H1 (cell line): ENCODE measurements around the gene NDUFAB1. TPM values are rescaled to one million over a fixed set of nuclear protein-coding genes. Genes with fewer than 3 reads are reported as not detected.

ENCODE experiments used
- CTCF ChIA-PET: fragments of 300-600 bp; sonication (Branson Sonifier 250); formaldehyde crosslinking; loops from one replicate; lab custom pipeline; 2021; ENCODE audit not compliant: partially characterized antibody; lab: Charles Lee
- POLR2A ChIA-PET: fragments of 300-600 bp; sonication (Branson Sonifier 250); formaldehyde crosslinking; loops from one replicate; lab custom pipeline; 2021; ENCODE audit warnings: inconsistent platforms; ENCODE audit not compliant: partially characterized antibody; lab: Charles Lee
- DNase-seq, 2 experiments: peaks; one replicate each; pipeline versions ENCODE4 v3.0.0 to v3.0.0-alpha.2; 2010 to 2022; ENCODE audit warnings: low spot score in 2 of 2, low read depth in 1 of 2, mixed read lengths in 1 of 2
- FAIRE-seq: peaks from 2 replicates; lab custom pipeline; 2011; peaks lifted over from hg19 to GRCh38; lab: Jason Lieb, UNC
- H2AFZ ChIP-seq: 2 replicates; pipeline ENCODE4 v1.8.1; 2012; ENCODE audit warnings: low read length, inconsistent platforms
- H2AK5ac ChIP-seq: 2 replicates; pipeline ENCODE4 v1.6.1; 2013; ENCODE audit warnings: low read depth, low read length
- H2BK120ac ChIP-seq: replicated peaks from 2 replicates; pipeline ENCODE3; 2013; ENCODE audit warnings: low read depth, low read length, inconsistent platforms
- H2BK12ac ChIP-seq: 2 replicates; pipeline ENCODE4 v1.6.1; 2013; ENCODE audit warnings: low read depth, low read length
- H2BK15ac ChIP-seq: 2 replicates; pipeline ENCODE4 v1.6.1; 2013; ENCODE audit warnings: low read length
- H2BK20ac ChIP-seq: 2 replicates; pipeline ENCODE4 v1.6.1; 2013; ENCODE audit warnings: low read length
- H2BK5ac ChIP-seq: 2 replicates; pipeline ENCODE4 v1.6.1; 2013; ENCODE audit warnings: low read depth, low read length
- H3K14ac ChIP-seq: 2 replicates; pipeline ENCODE4 v1.6.1; 2013; ENCODE audit warnings: inconsistent platforms; ENCODE audit not compliant: insufficient read length
- H3K18ac ChIP-seq: 2 replicates; pipeline ENCODE4 v1.6.1; 2013; ENCODE audit warnings: low read length; ENCODE audit errors: extremely low read depth
- H3K23ac ChIP-seq: 2 replicates; pipeline ENCODE4 v1.6.1; 2013; ENCODE audit warnings: inconsistent platforms; ENCODE audit not compliant: insufficient read length
- H3K23me2 ChIP-seq: 2 replicates; pipeline ENCODE4 v1.6.1; 2013; ENCODE audit warnings: low read depth, low read length
- H3K27ac ChIP-seq: 2 replicates; pipeline ENCODE4 v1.6.1; 2011; ENCODE audit warnings: low read depth, low read length, inconsistent platforms
- H3K27me3 ChIP-seq, 4 experiments: replicated peaks in 1 of 4; 1 replicate in 1 of 4; 2 replicates in 3 of 4; pipeline versions ENCODE4 v1.6.1 to v1.8.1; 2011 to 2013; ENCODE audit warnings: low read length in 3 of 4, mild to moderate bottlenecking in 3 of 4, inconsistent platforms in 2 of 4, mixed read lengths in 2 of 4, moderate library complexity in 1 of 4; ENCODE audit not compliant: control insufficient read depth in 3 of 4, insufficient read depth in 3 of 4; ENCODE audit errors: extremely low read depth in 1 of 4
- H3K36me3 ChIP-seq, 4 experiments: 2 replicates each; pipeline versions ENCODE4 v1.6.1 to v1.8.1; 2011 to 2013; ENCODE audit warnings: mild to moderate bottlenecking in 4 of 4, low read length in 3 of 4, moderate library complexity in 2 of 4, control low read depth in 1 of 4, inconsistent platforms in 1 of 4; ENCODE audit not compliant: insufficient read depth in 4 of 4, control insufficient read depth in 2 of 4
- H3K4ac ChIP-seq: replicated peaks from 2 replicates; pipeline ENCODE3; 2013; ENCODE audit warnings: low read length, low read depth, mixed read lengths, inconsistent platforms; ENCODE audit not compliant: insufficient read length
- H3K4me1 ChIP-seq, 4 experiments: replicated peaks in 1 of 4; 1 replicate in 1 of 4; 2 replicates in 3 of 4; pipeline versions ENCODE4 v1.6.1 to v1.8.1; 2011 to 2013; ENCODE audit warnings: low read length in 3 of 4, inconsistent platforms in 2 of 4, mixed read lengths in 1 of 4; ENCODE audit not compliant: insufficient read depth in 4 of 4, control insufficient read depth in 3 of 4
- H3K4me2 ChIP-seq, 2 experiments: 2 replicates each; pipeline versions ENCODE4 v1.6.1 to v1.8.1; 2011 to 2013; ENCODE audit warnings: low read depth in 2 of 2, low read length in 2 of 2, control low read depth in 1 of 2, inconsistent platforms in 1 of 2, mild to moderate bottlenecking in 1 of 2; ENCODE audit not compliant: insufficient read depth in 1 of 2
- H3K4me3 ChIP-seq, 4 experiments: fragments of 200-600, 300-600 bp in 1 of 4; sonication (generic), shearing (Covaris generic), sonication (Bioruptor Twin) in 1 of 4; 2 replicates each; pipeline versions ENCODE4 v1.5.1 to v1.8.1; 2011 to 2016; ENCODE audit warnings: low read length in 4 of 4, low read depth in 3 of 4, control low read depth in 2 of 4, inconsistent platforms in 2 of 4, mild to moderate bottlenecking in 2 of 4, mixed read lengths in 1 of 4, moderate library complexity in 1 of 4; ENCODE audit not compliant: insufficient read depth in 2 of 4; ENCODE audit errors: extremely low read depth in 1 of 4
- H3K56ac ChIP-seq: replicated peaks from 2 replicates; pipeline ENCODE3; 2013; ENCODE audit warnings: low read depth, mild to moderate bottlenecking, mixed read lengths, low read length, inconsistent platforms; ENCODE audit not compliant: insufficient read length
- H3K79me1 ChIP-seq: 2 replicates; pipeline ENCODE4 v1.6.1; 2013; ENCODE audit warnings: low read depth, low read length, control low read depth
- H3K79me2 ChIP-seq, 2 experiments: 2 replicates each; pipeline versions ENCODE4 v1.6.1 to v1.8.1; 2012 to 2013; ENCODE audit warnings: low read length in 2 of 2, mild to moderate bottlenecking in 2 of 2, inconsistent platforms in 1 of 2; ENCODE audit not compliant: insufficient read depth in 2 of 2, control insufficient read depth in 1 of 2
- H3K9ac ChIP-seq, 4 experiments: replicated peaks in 1 of 4; 1 replicate in 1 of 4; 2 replicates in 3 of 4; pipeline versions ENCODE4 v1.6.1 to v1.8.1; 2011 to 2013; ENCODE audit warnings: low read depth in 3 of 4, low read length in 3 of 4, control low read depth in 2 of 4, mild to moderate bottlenecking in 2 of 4, moderate library complexity in 2 of 4, inconsistent platforms in 1 of 4; ENCODE audit errors: extremely low read depth in 1 of 4
- H3K9me3 ChIP-seq, 2 experiments: 2 replicates each; pipeline versions ENCODE4 v1.6.1 to v1.8.1; 2012 to 2013; ENCODE audit warnings: mild to moderate bottlenecking in 2 of 2, moderate library complexity in 2 of 2, control low read depth in 1 of 2, inconsistent platforms in 1 of 2, low read depth in 1 of 2, low read length in 1 of 2, mixed read lengths in 1 of 2; ENCODE audit not compliant: insufficient read depth in 2 of 2
- H4K20me1 ChIP-seq, 2 experiments: replicated peaks in 1 of 2; 2 replicates each; pipeline versions ENCODE3 to v1.8.1; 2011 to 2013; ENCODE audit warnings: inconsistent platforms in 2 of 2, low read length in 2 of 2, mild to moderate bottlenecking in 1 of 2; ENCODE audit not compliant: insufficient read depth in 2 of 2, control insufficient read depth in 1 of 2
- H4K5ac ChIP-seq: 2 replicates; pipeline ENCODE4 v1.6.1; 2013; ENCODE audit warnings: low read length, low read depth, mixed read lengths, inconsistent platforms; ENCODE audit not compliant: insufficient read length
- H4K8ac ChIP-seq: 2 replicates; pipeline ENCODE4 v1.8.0; 2013; ENCODE audit warnings: mild to moderate bottlenecking, moderate library complexity, low read length, inconsistent platforms; ENCODE audit not compliant: insufficient read depth; ENCODE audit errors: extremely low read depth
- H4K91ac ChIP-seq: replicated peaks from 2 replicates; pipeline ENCODE3; 2013; ENCODE audit warnings: low read length, mixed read lengths, inconsistent platforms; ENCODE audit not compliant: insufficient read length
- MAFK ChIP-seq: IDR thresholded peaks from 2 replicates; pipeline ENCODE4 v1.6.1; 2012; ENCODE audit warnings: low read depth, mild to moderate bottlenecking, improper control_type of control experiment, low read length
- POU5F1 ChIP-seq: IDR thresholded peaks from 2 replicates; pipeline ENCODE4 v1.6.1; 2011; ENCODE audit warnings: low read depth, mild to moderate bottlenecking, low read length, moderate library complexity
- WGBS, 2 experiments: shearing (Covaris generic) in 1 of 2; methylation state at CpG; one replicate each; pipeline versions ENCODE4 v1.1.6 to v1.1.7; 2013 to 2015; ENCODE audit warnings: low lambda C conversion rate in 2 of 2, mixed read lengths in 2 of 2, inconsistent platforms in 1 of 2, low coverage in 1 of 2, missing lambda C conversion rate in 1 of 2; ENCODE audit not compliant: insufficient replicate concordance in 2 of 2, insufficient coverage in 1 of 2, insufficient read length in 1 of 2; ENCODE audit errors: extremely low coverage in 1 of 2, missing lambda C conversion rate in 1 of 2; 5-methylcytosine and 5-hydroxymethylcytosine counted together
- polyA plus RNA-seq, 7 experiments: library from polyadenylated mRNA; depleted of rRNA in 3 of 7; stranded (reverse) in 5 of 7; unstranded in 2 of 7; fragments of >200 nt in 5 of 7; fragments of 200-250 nt in 2 of 7; gene quantifications; 1 replicate in 5 of 7; 2 replicates in 1 of 7; 4 replicates in 1 of 7; pipeline versions ENCODE4 v1.2.1 to v1.2.3, GENCODE V29; 2011 to 2013; ENCODE audit warnings: missing spikeins in 2 of 7, mixed read lengths in 2 of 7
- total RNA-seq: library from RNA; stranded (reverse); fragmentation: NEBNext Ultra II Directional; extraction: Animal tissue kit (Norgen Biotek cat#: 25700); gene quantifications from 2 replicates; pipeline ENCODE4 v1.2.1, GENCODE V29; 2021

The NDUFAB1 gene
- total and polyA plus RNA-seq, 2 of the 8 experiments (the other 6 are each of a cell fraction or from before 2014, with no cell fraction given), result 135 to 294 TPM

DNA sequence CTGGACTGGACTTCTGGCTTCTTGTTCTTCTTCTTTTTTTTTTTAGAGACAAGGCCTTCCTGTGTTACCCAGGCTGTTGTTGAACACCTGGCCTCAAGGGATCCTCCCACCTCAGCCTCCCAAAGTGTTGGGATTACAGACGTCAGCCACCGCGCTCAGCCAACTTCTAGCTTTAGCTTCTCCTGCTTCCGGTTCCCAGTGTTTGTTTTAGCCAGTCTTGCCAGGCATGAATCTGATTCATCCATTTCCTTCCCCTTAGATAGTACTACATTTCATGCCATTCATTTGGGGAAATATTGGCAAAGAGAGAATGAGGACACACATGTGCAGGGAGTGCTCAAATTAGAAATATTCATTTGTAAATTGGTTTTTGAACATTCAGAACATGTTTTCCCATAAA lies 12.1 kb upstream of the NDUFAB1 start:
- no peak overlapping the region for H2AFZ ChIP-seq
- no peaks in the 10 kb centered on the region for H3K27me3 ChIP-seq
- CTCF ChIA-PET, result interaction anchor here (1.3 kb wide), 1 partner anchor 9 kb away, joined by 5 read pairs; no protein-coding TSS in a partner anchor
- H3K4me3 ChIP-seq, result no peak overlapping the region
- no peak overlapping the region for H4K5ac ChIP-seq
- H3K9me3 ChIP-seq, result no peaks in the 10 kb centered on the region
- H4K20me1 ChIP-seq, result peaks cover 0 to 2% of the 10 kb centered on the region in 2 experiments
- no peak overlapping the region for H4K8ac ChIP-seq
- H2BK15ac ChIP-seq, result no peak overlapping the region
- H3K18ac ChIP-seq, result no peak overlapping the region
- TF ChIP-seq MAFK, result no peak
- no peak for TF ChIP-seq POU5F1
- no peak overlapping the region for H3K56ac ChIP-seq
- H3K79me1 ChIP-seq, result no peaks in the 10 kb centered on the region
- peaks cover 8 to 55% (median 16%) of the 10 kb centered on the region in 4 experiments; a peak in 6 of 8 replicates for H3K36me3 ChIP-seq
- H3K23ac ChIP-seq, result no peak overlapping the region
- DNase-seq (no peak), FAIRE-seq (no peak)
- H3K9ac ChIP-seq, result no peak overlapping the region
- no peak overlapping the region for H3K27ac ChIP-seq
- H2BK12ac ChIP-seq, result no peak overlapping the region
- no peaks in the 10 kb centered on the region for H3K79me2 ChIP-seq
- POLR2A ChIA-PET, result interaction anchor here (1.1 to 1.7 kb wide), 2 partner anchors 11 to 30 kb away, joined by 3 to 5 read pairs; partner anchors contain the start of gene NDUFAB1
- no peaks in the 10 kb centered on the region for H3K4me1 ChIP-seq
- no peak overlapping the region for H3K4me2 ChIP-seq
- H3K14ac ChIP-seq, result no peak overlapping the region
- H2BK20ac ChIP-seq, result no peak overlapping the region
- no peak overlapping the region for H4K91ac ChIP-seq
- H2BK5ac ChIP-seq, result no peak overlapping the region
- H3K4ac ChIP-seq, result no peak overlapping the region
- no peak overlapping the region for H2BK120ac ChIP-seq
- WGBS, 2 experiments, result 93% methylated on average over 4 of the region's 4 CpGs; no CpG with 5 or more reads in 1 of the 2 experiments
- no peaks in the 10 kb centered on the region for H3K23me2 ChIP-seq
- no peak overlapping the region for H2AK5ac ChIP-seq
